ENCODE measurements around the gene PSME4. TPM values are rescaled to one million over a fixed set of nuclear protein-coding genes. Genes with fewer than 3 reads are reported as not detected.
"Not testable (repeated sequence)": the region's sequence is repeated elsewhere in the genome, so short reads cannot be mapped to it uniquely, and the experiment has no call there.

Gene PSME4
- polyA plus RNA-seq, 4 donors: 39.2 to 66.6 (median 64.1) TPM

GRCh38 chr2:53843595-53843994, 127.2 kb downstream of the PSME4 start:
- no peak for DNase-seq (ENCODE audit: low read depth in 4 of 4, low spot score in 3 of 4)

DNA sequence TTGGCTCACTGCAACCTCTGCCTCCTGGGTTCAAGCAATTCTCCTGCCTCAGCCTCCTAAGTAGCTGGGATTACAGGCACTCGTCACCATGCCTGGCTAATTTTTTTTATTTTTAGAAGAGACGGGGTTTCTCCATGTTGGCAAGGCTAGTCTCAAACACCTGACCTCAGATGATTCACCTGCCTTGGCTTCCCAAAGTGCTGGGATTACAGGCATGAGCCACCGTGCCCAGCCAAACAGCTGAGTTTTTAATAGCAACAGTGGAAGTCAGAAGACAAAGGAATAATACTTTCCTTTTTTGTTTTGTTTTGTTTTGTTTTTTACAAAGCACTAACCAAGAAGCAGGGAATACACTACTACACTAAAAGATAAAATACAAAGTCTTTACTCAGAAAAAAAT, 127.9 kb downstream of the PSME4 start:
- no peak for DNase-seq (ENCODE audit: low read depth in 4 of 4, low spot score in 3 of 4)

DNA sequence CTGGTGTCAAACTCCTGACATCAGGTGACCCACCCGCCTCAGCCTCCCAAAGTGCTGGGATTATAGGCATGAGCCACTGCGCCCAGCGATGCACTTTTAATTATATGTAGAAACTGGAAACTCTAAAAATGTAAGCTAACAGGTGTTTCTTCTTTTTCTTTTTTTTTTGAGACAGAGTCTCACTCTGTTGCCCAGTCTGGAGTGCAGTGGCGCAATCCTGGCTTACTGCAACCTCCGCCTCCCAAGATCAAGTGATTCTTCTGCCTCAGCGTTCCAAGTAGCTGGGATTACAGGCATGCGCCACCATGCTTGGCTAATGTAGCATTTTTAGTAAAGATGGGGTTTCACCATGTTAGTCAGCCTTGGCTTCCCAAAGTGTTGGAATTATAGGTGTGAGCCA, 129.1 kb downstream of the PSME4 start:
- DNase-seq (ENCODE audit: low read depth in 4 of 4, low spot score in 3 of 4): not testable (repeated sequence)

GRCh38 chr2:53840580-53840979, 130.2 kb downstream of the PSME4 start:
- DNase-seq (ENCODE audit: low read depth in 4 of 4, low spot score in 3 of 4): no peak

DNA sequence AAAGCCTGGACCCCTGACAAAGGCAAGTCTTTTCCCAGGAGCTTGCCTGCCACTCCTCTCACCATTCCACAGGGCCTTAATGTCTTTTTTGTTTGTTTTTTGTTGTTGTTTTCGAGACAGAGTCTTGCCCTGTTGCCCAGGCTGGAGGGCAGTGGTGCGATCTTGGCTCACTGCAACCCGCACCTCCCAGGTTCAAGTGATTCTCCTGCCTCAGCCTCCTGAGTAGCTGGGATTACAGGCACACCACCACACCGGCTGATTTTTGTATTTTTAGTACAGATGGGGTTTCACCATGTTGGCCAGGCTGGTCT, 140.9 kb downstream of the PSME4 start:
- DNase-seq (ENCODE audit: low read depth in 4 of 4, low spot score in 3 of 4): not testable (repeated sequence)

DNA sequence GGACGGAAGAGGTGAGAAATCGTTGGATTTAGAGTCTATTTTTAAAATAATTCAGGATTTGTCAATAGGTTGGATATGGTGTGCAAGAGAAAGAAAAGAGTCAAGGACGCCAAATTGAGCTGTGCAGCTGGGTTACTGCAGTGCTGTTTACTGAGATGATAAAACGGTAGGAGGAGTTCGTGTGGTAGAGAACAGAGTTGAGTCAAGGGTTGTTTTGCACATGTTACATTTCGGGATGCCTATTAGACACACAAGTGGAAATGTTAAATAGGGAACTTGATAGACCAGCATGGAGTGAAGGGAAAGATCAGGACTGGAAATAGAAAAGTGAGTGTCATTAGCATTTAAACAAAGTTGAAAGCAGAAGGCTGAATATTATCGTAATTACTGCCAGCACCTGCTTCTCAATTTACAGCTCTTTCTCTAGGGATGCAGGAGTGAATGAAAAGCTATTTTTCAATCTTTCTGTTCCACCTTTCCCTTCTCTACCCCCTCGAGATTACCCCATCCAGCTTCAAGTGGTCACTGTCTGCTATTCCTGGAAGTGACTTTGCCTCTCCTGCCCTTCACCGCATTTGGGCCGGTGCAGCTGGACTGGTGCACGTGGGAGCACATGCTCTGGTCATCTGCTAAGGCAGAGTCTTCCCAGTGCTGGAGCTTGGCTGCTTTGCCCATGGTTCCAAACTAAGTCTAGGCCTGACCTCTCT, 141.4 kb downstream of the PSME4 start:
- no peak for DNase-seq (ENCODE audit: low read depth in 4 of 4, low spot score in 3 of 4)

DNA sequence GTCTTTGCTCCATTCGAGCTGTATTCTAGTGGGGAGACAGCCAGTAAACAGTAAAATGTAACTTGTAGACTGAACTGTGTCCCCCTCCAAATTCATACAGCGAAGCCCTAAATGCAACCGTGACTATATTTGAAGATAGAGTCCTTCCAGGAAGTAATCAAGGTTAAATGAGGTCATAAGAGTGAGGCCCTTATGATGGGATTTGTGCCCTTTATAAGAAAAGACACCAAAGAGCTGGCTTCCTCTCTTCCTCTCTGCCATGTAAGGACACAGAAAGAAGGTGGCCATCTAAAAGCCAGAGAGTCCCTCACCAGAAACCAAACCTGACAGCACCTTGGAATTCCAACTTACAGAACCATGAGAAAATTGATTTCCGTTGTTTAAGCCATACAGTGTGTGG, 142.5 kb downstream of the PSME4 start:
- no peak for DNase-seq (ENCODE audit: low read depth in 4 of 4, low spot score in 3 of 4)

- DNase-seq (ENCODE audit: low read depth in 4 of 4, low spot score in 3 of 4): no peak
Observed at GRCh38 chr2:53827398-53828175, 143.2 kb downstream of the PSME4 start.

DNA sequence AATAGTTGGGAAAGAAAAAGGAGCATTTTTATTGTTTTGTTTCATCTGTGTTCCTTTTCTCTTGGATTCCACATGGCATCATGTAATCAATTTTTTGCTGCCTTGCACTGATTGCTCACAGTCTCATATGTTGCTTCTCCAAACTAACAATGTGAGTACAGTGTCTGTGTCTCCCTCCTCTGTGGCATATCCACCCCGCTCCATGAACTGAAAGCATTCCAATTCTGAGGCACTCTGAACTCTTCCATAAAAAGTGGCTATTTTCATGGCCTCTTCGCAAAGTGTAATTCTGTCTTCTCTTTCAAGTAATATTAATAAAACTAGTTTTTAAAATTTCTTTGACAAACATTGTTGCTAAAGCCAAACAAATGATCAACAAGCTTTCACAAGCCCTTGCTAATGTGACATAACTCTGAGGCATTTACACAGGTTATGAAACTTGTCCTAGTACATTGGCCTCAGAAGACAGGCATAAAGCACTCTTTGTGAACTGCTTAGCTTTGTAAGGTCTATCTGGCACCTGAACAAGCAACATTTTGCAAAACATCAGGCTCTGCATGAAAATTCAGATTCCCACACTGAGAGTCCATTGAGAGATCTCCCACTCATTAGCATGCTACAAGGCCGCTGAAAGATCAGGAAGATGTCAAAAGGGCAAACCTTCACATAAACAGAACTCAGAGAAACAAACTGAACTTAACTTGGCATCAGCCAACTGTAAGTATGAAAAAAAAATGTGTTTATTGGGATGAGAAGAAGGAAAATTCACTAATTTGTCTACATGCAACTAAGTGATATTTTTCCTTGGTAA, 144.0 kb downstream of the PSME4 start:
- DNase-seq (ENCODE audit: low read depth in 4 of 4, low spot score in 3 of 4): no peak

DNA sequence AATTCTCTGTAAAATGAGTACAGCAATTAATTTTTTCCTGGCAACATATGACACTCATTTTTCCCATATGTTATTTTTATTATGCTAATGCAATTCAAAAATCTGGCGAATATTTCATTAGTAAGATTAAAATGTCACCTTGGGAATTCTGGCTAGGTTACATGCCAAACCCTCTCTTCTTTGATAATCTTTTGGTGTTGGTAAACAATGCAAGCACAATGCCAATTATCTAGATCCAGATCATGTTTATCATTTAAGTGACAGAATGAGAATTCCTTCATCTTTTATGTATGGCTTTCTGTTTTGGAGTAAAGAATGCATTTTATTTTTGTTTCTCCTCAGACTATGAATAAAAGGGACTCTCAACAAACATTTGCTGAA, 144.8 kb downstream of the PSME4 start:
- DNase-seq (ENCODE audit: low read depth in 4 of 4, low spot score in 3 of 4): no peak

DNA sequence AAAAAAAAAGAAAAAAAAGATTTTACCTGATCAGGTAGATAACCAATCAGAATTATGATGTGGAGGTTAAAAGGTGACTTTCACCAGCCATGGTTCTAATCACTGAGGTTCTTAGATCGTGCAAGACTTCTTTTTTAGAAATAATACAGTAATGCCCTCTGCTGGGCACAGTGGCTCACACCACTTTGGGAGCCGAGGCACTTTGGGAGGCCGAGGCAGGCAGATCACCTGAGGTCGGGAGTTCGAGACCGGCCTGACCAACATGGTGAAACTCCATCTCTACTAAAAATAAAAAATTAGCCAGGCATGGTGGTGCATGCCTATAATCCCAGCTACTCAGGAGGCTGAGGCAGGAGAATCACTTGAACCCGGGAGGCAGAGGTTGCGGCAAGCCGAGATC, 147.2 kb downstream of the PSME4 start:
- not testable (repeated sequence) for DNase-seq (ENCODE audit: low read depth in 4 of 4, low spot score in 3 of 4)

DNA sequence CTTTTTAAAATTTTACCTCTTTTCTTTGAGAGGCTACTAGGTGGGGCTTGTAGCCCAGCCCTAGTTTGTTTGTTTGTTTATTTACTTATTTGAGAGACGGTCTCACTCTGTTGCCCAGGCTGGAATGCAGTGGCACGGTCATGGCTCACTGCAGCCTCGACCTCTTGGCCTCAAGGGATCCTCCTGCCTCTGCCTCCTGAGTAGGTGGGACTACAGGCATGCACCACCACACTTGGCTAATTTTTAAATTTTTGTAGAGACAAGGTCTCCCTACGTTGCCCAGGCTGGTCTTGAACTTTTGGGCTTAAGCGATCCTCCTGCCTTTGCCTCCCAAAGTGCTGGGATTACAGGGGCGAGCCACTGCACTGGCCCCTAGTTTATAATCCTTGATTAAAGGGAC, 149.0 kb downstream of the PSME4 start:
- no peak for DNase-seq (ENCODE audit: low read depth in 4 of 4, low spot score in 3 of 4)

DNA sequence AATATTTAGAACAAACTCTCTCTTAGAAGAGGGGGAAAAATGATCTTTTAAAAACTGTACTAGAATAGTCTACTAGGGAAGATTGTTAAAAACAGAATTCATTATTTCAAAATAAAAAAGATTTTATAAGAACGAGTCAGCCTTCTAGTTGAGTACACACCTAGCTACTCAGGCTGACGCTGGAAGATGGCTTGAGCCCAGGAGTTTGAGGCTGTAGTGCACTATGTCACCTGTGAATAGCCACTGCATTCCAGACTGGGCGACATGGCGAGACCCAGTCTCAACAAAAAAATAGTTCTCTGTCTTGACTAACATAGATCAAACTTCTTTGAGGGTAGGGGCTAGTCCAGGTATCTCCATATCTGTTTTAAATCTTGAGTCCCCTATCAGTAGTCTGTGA, 150.1 kb downstream of the PSME4 start:
- DNase-seq (ENCODE audit: low read depth in 4 of 4, low spot score in 3 of 4): no peak

- no peak for DNase-seq (ENCODE audit: low read depth in 4 of 4, low spot score in 3 of 4)
Observed at GRCh38 chr2:53820048-53820447, 150.7 kb downstream of the PSME4 start.

DNA sequence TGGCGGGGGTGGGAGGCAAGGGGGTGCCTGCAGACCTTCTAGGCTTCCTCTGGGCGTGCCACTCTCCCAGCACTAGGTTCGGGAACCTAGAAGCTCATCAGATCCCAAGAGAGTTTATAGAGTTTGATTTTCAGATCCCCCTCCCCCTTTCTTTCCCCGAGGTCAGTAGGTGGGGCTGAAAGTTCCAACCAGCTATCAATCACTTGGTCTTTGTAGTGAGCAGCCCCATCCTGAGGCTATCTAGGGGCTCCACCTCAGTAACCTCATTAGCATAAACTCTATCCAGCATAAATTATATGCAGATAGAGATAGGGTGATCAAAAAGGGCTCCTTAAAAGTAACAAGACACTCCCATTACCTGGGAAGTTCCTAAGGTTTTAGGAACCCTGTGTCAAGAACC, 151.2 kb downstream of the PSME4 start:
- DNase-seq (ENCODE audit: low read depth in 4 of 4, low spot score in 3 of 4): no peak

DNA sequence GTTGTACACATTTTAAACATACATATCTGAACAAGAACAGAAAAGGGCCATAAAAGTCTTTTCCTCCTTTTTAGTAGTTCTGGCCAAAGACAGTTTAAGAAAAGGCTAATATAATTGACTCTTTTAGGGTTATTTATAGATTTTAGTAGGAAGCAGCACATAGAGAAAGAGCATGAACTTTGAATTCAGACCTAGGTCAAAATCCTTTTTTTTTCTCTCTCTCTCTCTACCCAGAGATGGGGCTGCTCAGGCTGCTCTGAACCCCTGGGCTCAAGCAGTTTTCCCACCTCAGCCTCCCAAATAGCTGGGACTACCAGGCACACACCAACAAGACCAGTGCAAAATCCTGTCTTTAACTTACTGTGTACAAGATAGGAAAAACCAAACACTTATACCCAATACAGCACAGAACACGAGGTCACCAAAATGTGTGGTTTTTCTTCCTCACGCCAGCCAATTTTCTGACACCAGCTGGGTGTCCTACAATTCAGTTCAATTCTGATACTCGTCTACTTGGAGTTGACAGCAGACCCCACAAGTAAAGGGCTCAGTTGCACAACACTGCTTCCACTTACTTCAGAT, 151.8 kb downstream of the PSME4 start:
- DNase-seq (ENCODE audit: low read depth in 4 of 4, low spot score in 3 of 4): no peak

Other genes with a start within 250 kb of the PSME4 start
- gene CHAC2, start 203.2 kb downstream of the PSME4 start, polyA plus RNA-seq (ENCODE audit: insufficient read length in 4 of 4): 1 to 10 TPM; 3.6 to 5.2 (median 4.5) TPM
- 10 to 100 TPM; 30.5 to 33.5 (median 31.6) TPM for gene ASB3, start 184.0 kb downstream of the PSME4 start, polyA plus RNA-seq (ENCODE audit: insufficient read length in 4 of 4)
- 10 to 100 TPM; 61.7 to 88.1 (median 78.8) TPM for gene ERLEC1, start 183.9 kb downstream of the PSME4 start, polyA plus RNA-seq (ENCODE audit: insufficient read length in 4 of 4)
- 1 to 10 TPM; 1.8 to 3.9 (median 2.3) TPM for gene GPR75, start 111.0 kb downstream of the PSME4 start, polyA plus RNA-seq (ENCODE audit: insufficient read length in 4 of 4)
- 10 to 100 TPM; 13.0 to 26.2 (median 18.2) TPM for gene ACYP2, start 144.6 kb upstream of the PSME4 start, polyA plus RNA-seq (ENCODE audit: insufficient read length in 4 of 4)